HepG2 (cell line): ENCODE results near the gene ARHGEF37. TPM values are rescaled to one million over a fixed set of nuclear protein-coding genes. Genes with fewer than 3 reads are reported as not detected.
A peak's percentile ranks its signal among the peaks of the same experiment; 100 is the strongest.

Experiments
- ATAC-seq: fragments of 200-7000 bp; cut with Tn5 transposase; 3 replicates; pipeline ENCODE4 v1.9.1; 2020; ENCODE audit warnings: mild to moderate bottlenecking, moderate library complexity
- BruUV-seq: library from RNA; stranded (reverse); fragments of 400-500 nt; replicated peaks from 2 replicates; lab custom pipeline; 2021; lab: Mats Ljungman, UMichigan
- CTCF ChIA-PET: fragments of 300-600 bp; formaldehyde crosslinking; extraction: SDS; loops from one replicate; lab custom pipeline; 2021; ENCODE audit warnings: low total read pairs, inconsistent platforms, low intra/inter-chr PET ratio; lab: Yijun Ruan, JAX
- POLR2A ChIA-PET: fragments of 350-600 bp; sonication (Branson Sonifier 250); formaldehyde crosslinking; loops from one replicate; lab custom pipeline; 2020; ENCODE audit warnings: antibody characterized with exemption, inconsistent platforms; lab: Yijun Ruan, JAX
- DNase-seq: peaks from one replicate; pipeline ENCODE4 v3.0.0-alpha.2; 2015; ENCODE audit warnings: low spot score
- FAIRE-seq: peaks from 3 replicates; lab custom pipeline; 2011; peaks lifted over from hg19 to GRCh38; lab: Jason Lieb, UNC
- H2AFZ ChIP-seq: one replicate; pipeline ENCODE4 v1.6.1; 2011; ENCODE audit warnings: low read length, inconsistent platforms
- H3K27ac ChIP-seq: fragments of 300-600 bp; 3 replicates; pipeline ENCODE4 v1.8.0; 2011; ENCODE audit warnings: mixed run types, mild to moderate bottlenecking, mixed read lengths, low read length, inconsistent platforms; ENCODE audit not compliant: insufficient read depth; ENCODE audit errors: extremely low read length
- H3K27me3 ChIP-seq, 2 experiments: fragments of 200-600 bp in 1 of 2; 2 replicates in 1 of 2; 3 replicates in 1 of 2; pipeline versions ENCODE4 v1.6.0 to v1.8.0; 2011; ENCODE audit warnings: low read length in 2 of 2, mild to moderate bottlenecking in 2 of 2, moderate library complexity in 2 of 2, inconsistent platforms in 1 of 2; ENCODE audit not compliant: insufficient read depth in 2 of 2, control insufficient read depth in 1 of 2
- H3K36me3 ChIP-seq, 2 experiments: fragments of 200-600 bp in 1 of 2; replicated peaks in 1 of 2; 2 replicates in 1 of 2; 3 replicates in 1 of 2; pipeline versions ENCODE4 v1.5.1 to v1.8.0; 2011; ENCODE audit warnings: low read length in 2 of 2, inconsistent platforms in 1 of 2; ENCODE audit not compliant: insufficient read depth in 2 of 2, control insufficient read depth in 1 of 2
- H3K4me1 ChIP-seq: 2 replicates; pipeline ENCODE4 v1.5.1; 2012; ENCODE audit warnings: low read length, inconsistent platforms; ENCODE audit not compliant: insufficient read depth
- H3K4me2 ChIP-seq: 2 replicates; pipeline ENCODE4 v1.6.0; 2011; ENCODE audit warnings: low read depth, low read length, inconsistent platforms
- H3K4me3 ChIP-seq, 3 experiments: fragments of 200-600 bp in 1 of 3; sonication (generic), shearing (Covaris generic) in 1 of 3; replicated peaks in 1 of 3; 2 replicates each; pipeline ENCODE4 v1.5.1; 2011 to 2016; ENCODE audit warnings: low read length in 3 of 3, inconsistent platforms in 2 of 3, low read depth in 2 of 3, mild to moderate bottlenecking in 2 of 3, control low read depth in 1 of 3, mixed read lengths in 1 of 3; ENCODE audit not compliant: insufficient read depth in 1 of 3
- H3K79me2 ChIP-seq: one replicate; pipeline ENCODE4 v1.6.1; 2011; ENCODE audit warnings: low read length, inconsistent platforms; ENCODE audit not compliant: insufficient read depth
- H3K9ac ChIP-seq: 2 replicates; pipeline ENCODE4 v1.6.0; 2011; ENCODE audit warnings: mild to moderate bottlenecking, low read depth, low read length, inconsistent platforms; ENCODE audit not compliant: insufficient read depth
- H3K9me3 ChIP-seq: 2 replicates; pipeline ENCODE4 v1.5.1; 2012; ENCODE audit warnings: mild to moderate bottlenecking, low read length
- H4K20me1 ChIP-seq: 2 replicates; pipeline ENCODE4 v1.6.0; 2011; ENCODE audit warnings: inconsistent platforms, mild to moderate bottlenecking, low read length, moderate library complexity; ENCODE audit not compliant: insufficient read depth
- HNF4A ChIP-seq: sonication (generic); formaldehyde crosslinking; IDR thresholded peaks from 2 replicates; pipeline ENCODE4 v1.4.0; 2020; ENCODE audit warnings: missing genetic modification reagents
- NFE2L1 ChIP-seq: sonication (generic); formaldehyde crosslinking; IDR thresholded peaks from 2 replicates; pipeline ENCODE4 v1.4.0; 2020; ENCODE audit warnings: missing genetic modification reagents, mild to moderate bottlenecking, borderline replicate concordance
- PITX1 ChIP-seq: sonication (generic); formaldehyde crosslinking; IDR thresholded peaks from 2 replicates; pipeline ENCODE4 v1.5.1; 2020; ENCODE audit warnings: mild to moderate bottlenecking, missing genetic modification reagents
- RARG ChIP-seq: sonication (generic); formaldehyde crosslinking; IDR thresholded peaks from 2 replicates; pipeline ENCODE4 v1.4.0; 2020; ENCODE audit warnings: low read depth, mild to moderate bottlenecking, missing genetic modification reagents
- SRF ChIP-seq: IDR thresholded peaks from 2 replicates; pipeline ENCODE4 v1.6.1; 2011; ENCODE audit warnings: mild to moderate bottlenecking, low read depth, low read length, moderate library complexity
- ZFP62 ChIP-seq: sonication (generic); formaldehyde crosslinking; IDR thresholded peaks from 2 replicates; pipeline ENCODE4 v1.4.0; 2020; ENCODE audit warnings: missing genetic modification reagents
- WGBS: methylation state at CpG from one replicate; pipeline ENCODE4 v1.1.6; 2017; ENCODE audit warnings: low lambda C conversion rate; 5-methylcytosine and 5-hydroxymethylcytosine counted together
- in situ Hi-C: cut with HindIII; loops from 2 replicates; pipeline ENCODE4 v1.10.0; 2017; ENCODE audit warnings: low pct_unique_long_range_greater_than_20kb; ENCODE audit not compliant: extremely low pct_ligation_motif_present
- intact Hi-C: fragments of 100-400 bp; cut with micrococcal nuclease; formaldehyde crosslinking; loops from one replicate; pipeline ENCODE4 v1.10.0; 2022; ENCODE audit not compliant: unreplicated experiment
- polyA plus RNA-seq, 8 experiments: library from polyadenylated mRNA; depleted of rRNA in 3 of 8; stranded (reverse) in 7 of 8; unstranded in 1 of 8; fragments of >200 nt; fragmentation: Illumina TruSeq in 4 of 8; extraction: Trizol in 4 of 8; gene quantifications; 2 replicates each; pipeline versions ENCODE4 v1.2.1 to v1.2.3, GENCODE V29; 2011 to 2016; ENCODE audit warnings: low read depth in 4 of 8, missing spikeins in 1 of 8, mixed read lengths in 1 of 8; ENCODE audit not compliant: insufficient read depth in 1 of 8
- total RNA-seq, 5 experiments: library from RNA; depleted of rRNA; stranded (reverse); fragments of >200 nt; fragmentation: Illumina TruSeq; extraction: Trizol; gene quantifications; 2 replicates each; pipeline ENCODE4 v1.2.3, GENCODE V29; 2016; ENCODE audit warnings: low read depth in 1 of 5
- TF ChIP-seq, protein P1 (sequence below): sonication (generic); formaldehyde crosslinking; IDR thresholded peaks from one replicate; pipeline ENCODE4 v1.5.1; 2020; ENCODE audit warnings: mild to moderate bottlenecking, missing genetic modification reagents; ENCODE audit errors: not compliant biosample characterization

ARHGEF37 gene
- total and polyA plus RNA-seq, 2 of the 13 experiments (the other 11 are each of a cell fraction or from before 2014, with no cell fraction given) = 0.18 to 0.27 TPM

DNA sequence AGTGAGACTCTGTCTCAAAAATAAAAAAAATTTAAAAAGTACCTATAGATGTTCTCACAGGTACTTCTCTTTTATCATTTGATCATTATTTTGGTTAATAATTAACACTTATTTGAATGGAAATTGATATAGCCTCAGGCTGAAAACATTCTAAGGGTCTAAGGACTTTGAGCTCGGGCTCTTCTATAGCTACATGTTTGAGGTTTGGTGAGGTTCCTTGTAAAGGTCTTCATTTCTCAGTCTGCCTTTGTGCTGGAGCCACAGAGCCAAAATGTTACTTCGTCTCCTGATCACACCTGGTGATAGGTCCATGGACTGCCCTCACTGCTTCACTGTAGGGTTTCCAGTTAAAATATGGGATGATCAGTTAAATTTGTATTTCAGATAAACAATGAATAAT is 22.6 kb downstream of the ARHGEF37 start:
- intact Hi-C loops (no loop called here), in situ Hi-C loops (no loop called here)
- ChIA-PET POLR2A (interaction anchor here (1.1 kb wide), 1 partner anchor 53 kb away, joined by 3 read pairs; the partner anchor contains the start of gene CSNK1A1), CTCF (no interaction called here)
- no peaks in the 10 kb centered on the region for H3K36me3 ChIP-seq
- peaks cover 25% of the 10 kb centered on the region for H3K4me1 ChIP-seq
- no peaks in the 10 kb centered on the region for H3K79me2 ChIP-seq
- no peaks in the 10 kb centered on the region for H3K9me3 ChIP-seq
- H3K4me2 ChIP-seq = peak overlapping the region; percentile 47
- peak; percentile 4 for FAIRE-seq
- WGBS = 3% methylated on average over 2 of the region's 2 CpGs
- no peak overlapping the region for H3K4me3 ChIP-seq
- H3K27ac ChIP-seq = no peak overlapping the region
- TF ChIP-seq ZFP62 (CRISPR knock-in tag) = no peak
- peak; percentile 19; the same call in 1 of the 2 replicates for TF ChIP-seq HNF4A
- ATAC-seq = no peak; the same call in 2 of the 3 replicates
- no peaks in the 10 kb centered on the region for H4K20me1 ChIP-seq
- no peaks in the 10 kb centered on the region for H3K27me3 ChIP-seq
- peak; percentile 28 for DNase-seq
- BruUV-seq = no TSS peak
- H2AFZ ChIP-seq = no peak overlapping the region
- H3K9ac ChIP-seq = no peak overlapping the region

DNA sequence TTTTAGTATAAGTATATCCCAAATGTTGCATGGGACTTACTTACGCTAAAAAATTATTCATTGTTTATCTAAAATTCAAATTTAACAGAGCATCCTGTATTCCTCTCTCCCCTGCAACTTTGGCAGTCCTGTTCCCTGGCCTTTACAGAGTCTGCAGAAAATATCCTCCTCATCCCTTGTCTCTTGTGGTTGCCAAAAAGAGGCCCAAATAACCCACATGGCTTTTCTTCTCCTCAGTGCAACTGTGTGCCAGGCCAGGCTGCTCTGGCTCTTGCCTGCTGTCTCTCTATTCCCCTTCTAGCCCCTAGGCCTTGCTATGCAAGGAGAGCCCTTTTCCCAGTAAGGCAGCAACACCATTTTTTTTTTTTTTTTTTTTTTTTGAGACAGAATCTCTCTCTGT is 23.0 kb downstream of the ARHGEF37 start:
- Histone ChIP-seq H3K4me2 (no peak overlapping the region), H3K4me1 (peaks cover 26% of the 10 kb centered on the region), H4K20me1 (no peaks in the 10 kb centered on the region), H3K27ac (no peak overlapping the region), H3K9ac (no peak overlapping the region), H3K27me3 (no peaks in the 10 kb centered on the region), H3K9me3 (no peaks in the 10 kb centered on the region), H3K36me3 (no peaks in the 10 kb centered on the region), H3K4me3 (no peak overlapping the region), H3K79me2 (no peaks in the 10 kb centered on the region), H2AFZ (no peak overlapping the region)
- intact Hi-C loops = no loop called here
- no peak for DNase-seq
- 50% methylated on average over 1 of the region's 1 CpG for WGBS
- in situ Hi-C loops = no loop called here
- BruUV-seq = no TSS peak
- TF ChIP-seq RARG (CRISPR knock-in tag) = no peak
- no peak for TF ChIP-seq PITX1 (CRISPR knock-in tag)
- TF ChIP-seq NFE2L1 (CRISPR knock-in tag) = no peak
- no peak for TF ChIP-seq SRF
- TF ChIP-seq, protein P1, sequence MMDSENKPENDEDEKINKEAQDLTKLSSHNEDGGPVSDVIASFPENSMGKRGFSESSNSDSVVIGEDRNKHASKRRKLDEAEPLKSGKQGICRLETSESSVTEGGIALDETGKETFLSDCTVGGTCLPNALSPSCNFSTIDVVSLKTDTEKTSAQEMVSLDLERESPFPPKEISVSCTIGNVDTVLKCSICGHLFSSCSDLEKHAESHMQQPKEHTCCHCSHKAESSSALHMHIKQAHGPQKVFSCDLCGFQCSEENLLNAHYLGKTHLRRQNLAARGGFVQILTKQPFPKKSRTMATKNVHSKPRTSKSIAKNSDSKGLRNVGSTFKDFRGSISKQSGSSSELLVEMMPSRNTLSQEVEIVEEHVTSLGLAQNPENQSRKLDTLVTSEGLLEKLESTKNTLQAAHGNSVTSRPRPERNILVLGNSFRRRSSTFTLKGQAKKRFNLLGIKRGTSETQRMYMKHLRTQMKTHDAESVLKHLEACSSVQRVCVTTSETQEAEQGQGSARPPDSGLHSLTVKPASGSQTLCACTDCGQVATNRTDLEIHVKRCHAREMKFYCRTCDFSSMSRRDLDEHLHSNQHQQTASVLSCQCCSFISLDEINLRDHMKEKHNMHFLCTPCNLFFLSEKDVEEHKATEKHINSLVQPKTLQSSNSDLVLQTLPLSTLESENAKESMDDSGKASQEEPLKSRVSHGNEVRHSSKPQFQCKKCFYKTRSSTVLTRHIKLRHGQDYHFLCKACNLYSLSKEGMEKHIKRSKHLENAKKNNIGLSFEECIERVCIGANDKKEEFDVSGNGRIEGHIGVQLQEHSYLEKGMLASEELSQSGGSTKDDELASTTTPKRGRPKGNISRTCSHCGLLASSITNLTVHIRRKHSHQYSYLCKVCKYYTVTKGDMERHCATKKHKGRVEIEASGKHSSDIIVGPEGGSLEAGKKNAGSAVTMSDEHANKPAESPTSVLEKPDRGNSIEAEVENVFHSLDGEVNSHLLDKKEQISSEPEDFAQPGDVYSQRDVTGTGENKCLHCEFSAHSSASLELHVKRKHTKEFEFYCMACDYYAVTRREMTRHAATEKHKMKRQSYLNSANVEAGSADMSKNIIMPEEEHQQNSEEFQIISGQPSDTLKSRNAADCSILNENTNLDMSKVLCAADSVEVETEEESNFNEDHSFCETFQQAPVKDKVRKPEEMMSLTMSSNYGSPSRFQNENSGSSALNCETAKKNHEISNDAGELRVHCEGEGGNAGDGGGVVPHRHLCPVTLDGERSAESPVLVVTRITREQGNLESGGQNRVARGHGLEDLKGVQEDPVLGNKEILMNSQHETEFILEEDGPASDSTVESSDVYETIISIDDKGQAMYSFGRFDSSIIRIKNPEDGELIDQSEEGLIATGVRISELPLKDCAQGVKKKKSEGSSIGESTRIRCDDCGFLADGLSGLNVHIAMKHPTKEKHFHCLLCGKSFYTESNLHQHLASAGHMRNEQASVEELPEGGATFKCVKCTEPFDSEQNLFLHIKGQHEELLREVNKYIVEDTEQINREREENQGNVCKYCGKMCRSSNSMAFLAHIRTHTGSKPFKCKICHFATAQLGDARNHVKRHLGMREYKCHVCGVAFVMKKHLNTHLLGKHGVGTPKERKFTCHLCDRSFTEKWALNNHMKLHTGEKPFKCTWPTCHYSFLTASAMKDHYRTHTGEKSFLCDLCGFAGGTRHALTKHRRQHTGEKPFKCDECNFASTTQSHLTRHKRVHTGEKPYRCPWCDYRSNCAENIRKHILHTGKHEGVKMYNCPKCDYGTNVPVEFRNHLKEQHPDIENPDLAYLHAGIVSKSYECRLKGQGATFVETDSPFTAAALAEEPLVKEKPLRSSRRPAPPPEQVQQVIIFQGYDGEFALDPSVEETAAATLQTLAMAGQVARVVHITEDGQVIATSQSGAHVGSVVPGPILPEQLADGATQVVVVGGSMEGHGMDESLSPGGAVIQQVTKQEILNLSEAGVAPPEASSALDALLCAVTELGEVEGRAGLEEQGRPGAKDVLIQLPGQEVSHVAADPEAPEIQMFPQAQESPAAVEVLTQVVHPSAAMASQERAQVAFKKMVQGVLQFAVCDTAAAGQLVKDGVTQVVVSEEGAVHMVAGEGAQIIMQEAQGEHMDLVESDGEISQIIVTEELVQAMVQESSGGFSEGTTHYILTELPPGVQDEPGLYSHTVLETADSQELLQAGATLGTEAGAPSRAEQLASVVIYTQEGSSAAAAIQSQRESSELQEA (CRISPR knock-in tag) = no peak
- FAIRE-seq = no peak
- ChIA-PET CTCF (no interaction called here), POLR2A (interaction anchor here (1.1 kb wide), 1 partner anchor 53 kb away, joined by 3 read pairs; the partner anchor contains the start of gene CSNK1A1)
- no peak for ATAC-seq
